ENCODE results near the gene BLVRB.

- no peak for TF ChIP-seq CTCF (IDR thresholded peaks at IDR 0.05; ENCODE audit: low read depth, low read length, missing input control)
- no peak for TF ChIP-seq ZBTB33 (IDR thresholded peaks at IDR 0.05)
- TF ChIP-seq TAF1 (conservative IDR thresholded peaks at IDR 0.05), result no peak
- TF ChIP-seq REST (IDR thresholded peaks at IDR 0.05), result no peak
- TF ChIP-seq EGR1 (IDR thresholded peaks at IDR 0.05; ENCODE audit: low read depth in 2 of 2), result no peak
- TF ChIP-seq YY1 (IDR thresholded peaks at IDR 0.05), result no peak
- TF ChIP-seq MAX (IDR thresholded peaks at IDR 0.05), result no peak
- no peak for TF ChIP-seq RAD21 (IDR thresholded peaks at IDR 0.05)
- no peak for TF ChIP-seq JUND (IDR thresholded peaks at IDR 0.05)
- TF ChIP-seq SP1 (IDR thresholded peaks at IDR 0.05), result no peak
Observed at GRCh38 chr19:40424637-40425449, 40.7 kb downstream of the BLVRB start.

Data from liver (tissue), 3 donors.